Epithelial cell of proximal tubule (primary cell): ENCODE data around the gene VPS35L. TPM values are rescaled to one million over a fixed set of nuclear protein-coding genes. Genes with fewer than 3 reads are reported as not detected.
"Not testable (repeated sequence)": the region's sequence is repeated elsewhere in the genome, so short reads cannot be mapped to it uniquely, and the experiment has no call there.

Source experiments
- DNase-seq: peaks from one replicate; pipeline ENCODE4 v3.0.0-alpha.2; 2011; ENCODE audit warnings: low read depth
- H3K4me3 ChIP-seq: 2 replicates; pipeline ENCODE4 v1.5.1; 2011; ENCODE audit warnings: low read depth, mild to moderate bottlenecking, low read length
- CTCF ChIP-seq: conservative IDR thresholded peaks from 2 replicates; pipeline ENCODE4 v1.5.1; 2012; ENCODE audit warnings: low read depth, mild to moderate bottlenecking, low read length
- total RNA-seq: library from RNA; depleted of rRNA; stranded (reverse); fragments of >200 nt; gene quantifications from 2 replicates; pipeline ENCODE4 v1.2.3, GENCODE V29; 2015

VPS35L gene
- total RNA-seq, 1 donor from 2014 or later, result 36.9 TPM

DNA sequence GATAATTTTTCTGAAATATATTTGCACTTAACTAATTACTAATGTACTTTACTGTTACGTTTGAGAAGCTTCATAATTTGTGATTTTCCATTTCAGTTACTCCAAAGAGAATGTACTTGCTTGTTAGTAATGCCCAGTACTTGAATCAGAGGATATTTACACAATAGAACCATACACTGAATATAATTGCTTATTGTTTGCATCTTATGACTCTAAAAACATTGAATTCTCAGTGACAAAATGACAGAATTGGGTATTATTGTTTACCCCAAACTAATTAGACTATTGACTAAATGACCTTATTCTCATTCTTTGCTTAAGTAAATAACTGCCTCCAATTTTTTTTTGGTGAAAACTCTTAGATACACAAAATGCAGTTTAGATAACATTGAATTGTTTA is 22.9 kb upstream of the VPS35L start:
- TF ChIP-seq CTCF, result no peak
- H3K4me3 ChIP-seq, result no peak overlapping the region
- no peak for DNase-seq

DNA sequence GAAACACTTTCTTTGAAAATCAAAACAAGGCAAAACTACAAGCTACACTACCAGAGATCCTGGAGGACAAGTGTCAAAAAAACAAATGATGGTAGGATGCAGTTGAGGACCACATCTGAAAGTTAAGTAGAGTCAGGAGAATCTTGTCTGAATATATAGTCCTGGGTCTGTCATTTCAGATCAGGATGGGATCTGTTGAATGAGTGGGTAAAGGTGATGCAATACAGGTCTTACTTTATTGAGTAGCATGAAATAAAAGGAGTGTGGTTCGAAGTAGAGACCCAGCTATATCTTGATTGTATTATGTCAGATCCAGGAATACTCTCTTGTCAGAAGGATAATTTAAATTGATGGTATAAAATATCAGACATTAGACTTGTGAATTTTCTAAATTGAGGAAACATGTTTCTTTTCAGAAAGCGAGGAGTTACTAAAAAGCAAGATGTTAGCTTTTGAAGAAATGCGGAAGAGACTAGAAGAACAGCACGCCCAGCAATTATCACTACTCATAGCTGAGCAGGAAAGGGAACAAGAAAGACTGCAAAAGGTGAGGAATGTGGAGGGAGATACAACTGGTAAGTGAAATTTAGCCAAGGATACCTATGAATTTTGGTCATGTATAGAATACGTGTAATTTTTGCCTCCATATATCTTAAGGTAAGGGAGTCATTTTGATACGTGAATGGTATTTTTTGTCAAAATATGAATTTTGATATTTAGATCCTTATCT is 15.1 kb upstream of the VPS35L start:
- DNase-seq, result no peak
- no peak overlapping the region for H3K4me3 ChIP-seq

DNA sequence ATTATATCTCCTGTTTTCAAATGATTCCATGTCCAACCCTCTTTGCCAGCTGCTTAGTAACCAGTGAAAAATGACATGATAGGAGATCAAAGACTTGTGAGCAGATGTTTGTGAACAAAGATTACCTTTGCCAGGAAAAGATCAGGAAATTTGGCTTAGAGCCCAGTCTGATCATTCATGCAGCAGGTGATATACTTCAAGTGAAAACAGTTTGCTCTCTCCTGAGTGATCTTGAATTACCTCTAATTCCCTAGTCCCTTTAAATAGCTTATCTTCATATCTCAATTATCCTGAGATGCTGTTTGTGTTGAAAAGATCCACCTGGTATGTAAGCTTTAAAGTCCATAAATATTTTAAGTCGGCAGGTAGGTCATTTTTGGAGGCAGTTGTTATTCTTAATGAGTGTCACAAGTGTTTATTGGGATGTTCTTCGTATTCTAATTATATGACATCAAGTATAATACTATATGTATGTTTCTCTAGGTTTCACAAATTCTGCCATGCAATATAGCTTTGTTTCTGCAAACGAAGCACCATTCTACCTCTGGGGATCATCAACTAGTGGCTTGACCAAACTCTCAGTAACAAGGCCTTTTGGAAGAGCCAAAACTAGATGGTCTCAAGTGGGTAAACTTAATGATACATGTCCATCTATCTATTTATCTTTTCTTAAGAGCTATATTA is 13.2 kb upstream of the VPS35L start:
- no peak overlapping the region for H3K4me3 ChIP-seq
- DNase-seq, result no peak
- no peak for TF ChIP-seq CTCF

More for the DNA sequence above, 15.1 kb upstream of the VPS35L start:
- TF ChIP-seq CTCF, result no peak

- H3K4me3 ChIP-seq, DNase-seq: not testable (repeated sequence)
These were observed 12.1 kb upstream of the VPS35L start for GRCh38 chr16:19543278-19543996.

DNA sequence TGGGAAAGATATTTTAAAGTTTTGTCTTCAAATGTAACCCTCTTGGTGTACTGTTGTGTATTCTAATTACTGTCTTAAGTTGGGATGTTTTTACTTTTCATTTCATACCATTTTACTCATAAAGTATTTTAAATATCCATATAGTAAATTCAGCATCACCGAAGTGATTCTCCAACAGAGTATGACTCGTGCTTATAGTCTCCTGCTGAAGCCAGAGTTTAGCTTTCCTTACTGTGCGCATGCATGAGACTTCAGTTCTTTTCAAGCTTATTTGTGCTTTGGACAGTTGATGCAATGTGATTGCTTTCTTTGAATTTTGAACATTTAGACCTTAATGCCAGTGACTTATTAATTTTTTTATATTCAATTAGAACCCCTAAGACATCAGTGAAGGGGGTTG is 7.4 kb upstream of the VPS35L start:
- H3K4me3 ChIP-seq, result no peak overlapping the region
- DNase-seq, result no peak
- no peak for TF ChIP-seq CTCF

DNA sequence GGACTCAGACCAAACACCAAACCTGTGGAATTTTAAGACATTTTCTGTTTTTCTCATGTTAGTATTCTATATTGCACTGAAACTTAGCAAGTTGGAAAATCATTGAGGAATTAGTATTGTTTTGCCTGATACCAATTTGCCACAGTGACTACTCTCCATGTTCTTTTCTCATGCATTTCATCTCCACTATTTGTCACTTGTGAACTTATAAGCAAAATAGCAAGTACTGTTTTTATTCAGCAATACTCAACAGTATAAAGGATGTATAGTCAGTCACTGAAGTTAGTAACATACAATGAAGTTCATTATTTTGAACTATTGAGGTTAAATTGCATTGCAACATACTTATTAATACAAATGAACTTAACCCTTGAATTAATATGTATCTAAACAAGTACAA is 5.8 kb upstream of the VPS35L start:
- TF ChIP-seq CTCF, result no peak
- no peak for DNase-seq
- no peak overlapping the region for H3K4me3 ChIP-seq
